ENCODE data around the gene HIRIP3.

HIRIP3 gene

GRCh38 chr16:30032083-30032819, 36.8 kb upstream of the HIRIP3 start:
- Histone ChIP-seq H3K4me3 (ENCODE audit: low read length) (no peak overlapping the region), H3K23ac (ENCODE audit: low read length) (no peak overlapping the region), H2BK15ac (replicated peaks; ENCODE audit: low read depth) (no peak overlapping the region), H2AK5ac (ENCODE audit: low read length) (no peak overlapping the region), H3K79me1 (ENCODE audit: low read length) (no peaks in the 10 kb centered on the region), H3K4me1 (ENCODE audit: control insufficient read depth, low read depth, low read length) (peaks cover 5% of the 10 kb centered on the region), H2BK5ac (ENCODE audit: low read length) (no peak overlapping the region), H3K36me3 (ENCODE audit: control insufficient read depth, insufficient read depth, low read length) (no peaks in the 10 kb centered on the region), H3K27ac (ENCODE audit: low read depth, low read length) (no peak overlapping the region), H3K18ac (ENCODE audit: low read length) (no peak overlapping the region), H4K5ac (ENCODE audit: low read length) (no peak overlapping the region), H4K8ac (ENCODE audit: low read depth, low read length) (no peak overlapping the region), H3K56ac (ENCODE audit: low read length) (no peak overlapping the region), H3K4ac (ENCODE audit: low read depth, low read length) (no peak overlapping the region), H3K9ac (ENCODE audit: low read length) (no peak overlapping the region), H3K27me3 (ENCODE audit: insufficient read depth, low read length, poor library complexity) (no peaks in the 10 kb centered on the region), H2BK120ac (ENCODE audit: low read depth, low read length) (no peak overlapping the region), H3K79me2 (ENCODE audit: control insufficient read depth, insufficient read depth, low read length) (no peaks in the 10 kb centered on the region), H3K4me2 (ENCODE audit: low read length) (no peak overlapping the region)
- DNase-seq = peak; percentile 91
- no CpG with 5 or more reads among the region's 12 CpGs for WGBS (ENCODE audit: extremely low coverage, insufficient coverage, low lambda C conversion rate)

GRCh38 chr16:30031477-30031918, 36.1 kb upstream of the HIRIP3 start:
- Histone ChIP-seq H3K23ac (ENCODE audit: low read length) (no peak overlapping the region), H4K5ac (ENCODE audit: low read length) (no peak overlapping the region), H3K4me1 (ENCODE audit: control insufficient read depth, low read depth, low read length) (peaks cover 5% of the 10 kb centered on the region), H3K27ac (ENCODE audit: low read depth, low read length) (no peak overlapping the region), H3K27me3 (ENCODE audit: insufficient read depth, low read length, poor library complexity) (no peaks in the 10 kb centered on the region), H3K4ac (ENCODE audit: low read depth, low read length) (no peak overlapping the region), H2AK5ac (ENCODE audit: low read length) (no peak overlapping the region), H2BK120ac (ENCODE audit: low read depth, low read length) (no peak overlapping the region), H4K8ac (ENCODE audit: low read depth, low read length) (no peak overlapping the region), H2BK5ac (ENCODE audit: low read length) (no peak overlapping the region), H3K79me1 (ENCODE audit: low read length) (no peaks in the 10 kb centered on the region), H3K18ac (ENCODE audit: low read length) (no peak overlapping the region), H3K36me3 (ENCODE audit: control insufficient read depth, insufficient read depth, low read length) (no peaks in the 10 kb centered on the region), H3K4me2 (ENCODE audit: low read length) (peak overlapping the region; percentile 45), H3K79me2 (ENCODE audit: control insufficient read depth, insufficient read depth, low read length) (no peaks in the 10 kb centered on the region), H3K9ac (ENCODE audit: low read length) (peak overlapping the region; percentile 39), H2BK15ac (replicated peaks; ENCODE audit: low read depth) (no peak overlapping the region), H3K4me3 (ENCODE audit: low read length) (no peak overlapping the region), H3K56ac (ENCODE audit: low read length) (peak overlapping the region; percentile 85)
- no peak for DNase-seq
- no CpG with 5 or more reads among the region's 11 CpGs for WGBS (ENCODE audit: extremely low coverage, insufficient coverage, low lambda C conversion rate)

GRCh38 chr16:30030841-30031413, 35.5 kb upstream of the HIRIP3 start, which contains the start of gene TLCD3B:
TSS of gene TLCD3B (minus strand) at chr16:30031271. CDS start at chr16:30030527, 744 bp downstream.
- no peak within 1 kb of the TSS for H2BK120ac ChIP-seq (ENCODE audit: low read depth, low read length)
- no peak within 1 kb of the TSS for H3K23ac ChIP-seq (ENCODE audit: low read length)
- H3K9ac ChIP-seq (ENCODE audit: low read length) = peak within 1 kb of the TSS; percentile 56
- peak within 1 kb of the TSS; percentile 45 for H3K4me2 ChIP-seq (ENCODE audit: low read length)
- peak within 1 kb of the TSS; percentile 21 for H3K4ac ChIP-seq (ENCODE audit: low read depth, low read length)
- H3K79me2 ChIP-seq (ENCODE audit: control insufficient read depth, insufficient read depth, low read length) = no peaks in the 10 kb centered on the region
- no peaks in the 10 kb centered on the region for H3K79me1 ChIP-seq (ENCODE audit: low read length)
- peak within 1 kb of the TSS; percentile 16 for H3K4me3 ChIP-seq (ENCODE audit: low read length)
- no peak within 1 kb of the TSS for H3K27ac ChIP-seq (ENCODE audit: low read depth, low read length)
- H2AK5ac ChIP-seq (ENCODE audit: low read length) = no peak within 1 kb of the TSS
- no peaks in the 10 kb centered on the region for H3K36me3 ChIP-seq (ENCODE audit: control insufficient read depth, insufficient read depth, low read length)
- no CpG with 5 or more reads among the region's 27 CpGs for WGBS (ENCODE audit: extremely low coverage, insufficient coverage, low lambda C conversion rate)
- H4K5ac ChIP-seq (ENCODE audit: low read length) = no peak within 1 kb of the TSS
- H4K8ac ChIP-seq (ENCODE audit: low read depth, low read length) = no peak within 1 kb of the TSS
- no peak within 1 kb of the TSS for H2BK5ac ChIP-seq (ENCODE audit: low read length)
- H3K18ac ChIP-seq (ENCODE audit: low read length) = no peak within 1 kb of the TSS
- H3K4me1 ChIP-seq (ENCODE audit: control insufficient read depth, low read depth, low read length) = peaks cover 5% of the 10 kb centered on the region
- no peak within 1 kb of the TSS for H2BK15ac ChIP-seq (replicated peaks; ENCODE audit: low read depth)
- H3K56ac ChIP-seq (ENCODE audit: low read length) = peak within 1 kb of the TSS; percentile 85
- peak; percentile 58 for DNase-seq
- H3K27me3 ChIP-seq (ENCODE audit: insufficient read depth, low read length, poor library complexity) = no peaks in the 10 kb centered on the region

GRCh38 chr16:30030011-30030685, 34.7 kb upstream of the HIRIP3 start:
- H4K8ac ChIP-seq (ENCODE audit: low read depth, low read length) = no peak overlapping the region
- H3K4me3 ChIP-seq (ENCODE audit: low read length) = no peak overlapping the region
- H3K4ac ChIP-seq (ENCODE audit: low read depth, low read length) = no peak overlapping the region
- DNase-seq = no peak
- H3K23ac ChIP-seq (ENCODE audit: low read length) = no peak overlapping the region
- no peaks in the 10 kb centered on the region for H3K79me1 ChIP-seq (ENCODE audit: low read length)
- H3K9ac ChIP-seq (ENCODE audit: low read length) = peak overlapping the region; percentile 56
- peak overlapping the region; percentile 39 for H3K4me2 ChIP-seq (ENCODE audit: low read length)
- no peak overlapping the region for H2BK120ac ChIP-seq (ENCODE audit: low read depth, low read length)
- H2AK5ac ChIP-seq (ENCODE audit: low read length) = no peak overlapping the region
- H3K27ac ChIP-seq (ENCODE audit: low read depth, low read length) = no peak overlapping the region
- H3K79me2 ChIP-seq (ENCODE audit: control insufficient read depth, insufficient read depth, low read length) = no peaks in the 10 kb centered on the region
- no peaks in the 10 kb centered on the region for H3K27me3 ChIP-seq (ENCODE audit: insufficient read depth, low read length, poor library complexity)
- no CpG with 5 or more reads among the region's 23 CpGs for WGBS (ENCODE audit: extremely low coverage, insufficient coverage, low lambda C conversion rate)
- no peak overlapping the region for H2BK5ac ChIP-seq (ENCODE audit: low read length)
- no peaks in the 10 kb centered on the region for H3K36me3 ChIP-seq (ENCODE audit: control insufficient read depth, insufficient read depth, low read length)
- H3K18ac ChIP-seq (ENCODE audit: low read length) = no peak overlapping the region
- no peak overlapping the region for H4K5ac ChIP-seq (ENCODE audit: low read length)
- H2BK15ac ChIP-seq (replicated peaks; ENCODE audit: low read depth) = no peak overlapping the region
- peaks cover 5% of the 10 kb centered on the region for H3K4me1 ChIP-seq (ENCODE audit: control insufficient read depth, low read depth, low read length)
- H3K56ac ChIP-seq (ENCODE audit: low read length) = peak overlapping the region; percentile 83

- peaks cover 5% of the 10 kb centered on the region for H3K4me1 ChIP-seq (ENCODE audit: control insufficient read depth, low read depth, low read length)
- no peak overlapping the region for H2BK5ac ChIP-seq (ENCODE audit: low read length)
- no peaks in the 10 kb centered on the region for H3K27me3 ChIP-seq (ENCODE audit: insufficient read depth, low read length, poor library complexity)
- no peak overlapping the region for H3K23ac ChIP-seq (ENCODE audit: low read length)
- no peak overlapping the region for H3K4me3 ChIP-seq (ENCODE audit: low read length)
- no peak overlapping the region for H2BK120ac ChIP-seq (ENCODE audit: low read depth, low read length)
- H4K8ac ChIP-seq (ENCODE audit: low read depth, low read length) = no peak overlapping the region
- H2BK15ac ChIP-seq (replicated peaks; ENCODE audit: low read depth) = no peak overlapping the region
- H3K4me2 ChIP-seq (ENCODE audit: low read length) = no peak overlapping the region
- no peak overlapping the region for H3K27ac ChIP-seq (ENCODE audit: low read depth, low read length)
- no peak overlapping the region for H4K5ac ChIP-seq (ENCODE audit: low read length)
- H2AK5ac ChIP-seq (ENCODE audit: low read length) = no peak overlapping the region
- H3K4ac ChIP-seq (ENCODE audit: low read depth, low read length) = no peak overlapping the region
- no peak overlapping the region for H3K9ac ChIP-seq (ENCODE audit: low read length)
- H3K79me2 ChIP-seq (ENCODE audit: control insufficient read depth, insufficient read depth, low read length) = no peaks in the 10 kb centered on the region
- no peak overlapping the region for H3K18ac ChIP-seq (ENCODE audit: low read length)
- no peaks in the 10 kb centered on the region for H3K36me3 ChIP-seq (ENCODE audit: control insufficient read depth, insufficient read depth, low read length)
- no CpG with 5 or more reads among the region's 18 CpGs for WGBS (ENCODE audit: extremely low coverage, insufficient coverage, low lambda C conversion rate)
- no peaks in the 10 kb centered on the region for H3K79me1 ChIP-seq (ENCODE audit: low read length)
- no peak overlapping the region for H3K56ac ChIP-seq (ENCODE audit: low read length)
- DNase-seq = peak; percentile 67
Measured at GRCh38 chr16:30028438-30029076, 33.1 kb upstream of the HIRIP3 start.

Data from mesendoderm (in vitro differentiated cells).